ENCODE data around the gene TBL1XR1. TPM values are rescaled to one million over a fixed set of nuclear protein-coding genes. Genes with fewer than 3 reads are reported as not detected.

Gene TBL1XR1
- total RNA-seq, 4 donors from 2014 or later: 58.5 to 106 (median 77.9) TPM

DNA sequence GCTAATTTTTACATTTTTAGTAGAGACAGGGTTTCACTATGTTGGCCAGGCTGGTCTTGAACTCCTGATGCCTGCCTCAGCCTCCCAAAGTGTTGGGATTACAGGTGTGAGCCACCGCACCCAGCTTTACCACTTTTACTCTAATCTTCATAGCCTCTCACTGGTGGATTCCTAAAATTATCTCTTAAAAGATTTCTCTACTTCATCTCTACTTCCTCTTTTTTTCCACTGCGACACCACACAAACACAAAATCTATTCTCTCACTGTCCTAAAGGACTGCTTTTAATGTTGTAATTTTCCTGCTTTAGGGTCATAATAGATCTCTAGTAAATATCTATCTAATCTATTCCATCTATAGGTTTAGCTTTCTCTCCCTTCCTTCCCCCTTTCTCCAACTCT lies 34.0 kb upstream of the TBL1XR1 start:
- DNase-seq (ENCODE audit: low spot score) (no peak), ATAC-seq (ENCODE audit: low FRiP score) (no peak)
- TF ChIP-seq, protein P1, sequence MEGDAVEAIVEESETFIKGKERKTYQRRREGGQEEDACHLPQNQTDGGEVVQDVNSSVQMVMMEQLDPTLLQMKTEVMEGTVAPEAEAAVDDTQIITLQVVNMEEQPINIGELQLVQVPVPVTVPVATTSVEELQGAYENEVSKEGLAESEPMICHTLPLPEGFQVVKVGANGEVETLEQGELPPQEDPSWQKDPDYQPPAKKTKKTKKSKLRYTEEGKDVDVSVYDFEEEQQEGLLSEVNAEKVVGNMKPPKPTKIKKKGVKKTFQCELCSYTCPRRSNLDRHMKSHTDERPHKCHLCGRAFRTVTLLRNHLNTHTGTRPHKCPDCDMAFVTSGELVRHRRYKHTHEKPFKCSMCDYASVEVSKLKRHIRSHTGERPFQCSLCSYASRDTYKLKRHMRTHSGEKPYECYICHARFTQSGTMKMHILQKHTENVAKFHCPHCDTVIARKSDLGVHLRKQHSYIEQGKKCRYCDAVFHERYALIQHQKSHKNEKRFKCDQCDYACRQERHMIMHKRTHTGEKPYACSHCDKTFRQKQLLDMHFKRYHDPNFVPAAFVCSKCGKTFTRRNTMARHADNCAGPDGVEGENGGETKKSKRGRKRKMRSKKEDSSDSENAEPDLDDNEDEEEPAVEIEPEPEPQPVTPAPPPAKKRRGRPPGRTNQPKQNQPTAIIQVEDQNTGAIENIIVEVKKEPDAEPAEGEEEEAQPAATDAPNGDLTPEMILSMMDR (IDR thresholded peaks at IDR 0.05): no peak

DNA sequence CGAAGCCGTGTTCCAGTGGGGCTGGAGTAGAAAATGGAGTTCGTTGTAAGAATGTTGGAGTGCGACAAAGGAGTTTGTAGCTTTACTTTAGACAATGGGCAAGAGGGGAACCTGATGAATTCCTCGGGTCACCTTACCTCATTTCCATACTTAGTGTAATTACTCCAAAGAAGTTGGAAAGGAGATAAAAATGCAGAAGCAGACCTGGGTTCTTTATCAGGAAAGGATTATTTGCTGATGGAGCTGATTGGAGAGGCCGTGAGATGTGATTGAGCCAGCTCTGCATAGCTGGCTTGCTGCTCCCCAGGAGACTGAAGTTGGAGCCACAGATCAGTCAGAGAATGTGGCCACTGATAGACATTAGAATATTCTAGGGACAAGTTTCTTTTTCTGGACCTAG lies 33.4 kb upstream of the TBL1XR1 start:
- no peak for DNase-seq (ENCODE audit: low spot score)
- ATAC-seq (ENCODE audit: low FRiP score): no peak
- TF ChIP-seq, protein P1 (IDR thresholded peaks at IDR 0.05): no peak

DNA sequence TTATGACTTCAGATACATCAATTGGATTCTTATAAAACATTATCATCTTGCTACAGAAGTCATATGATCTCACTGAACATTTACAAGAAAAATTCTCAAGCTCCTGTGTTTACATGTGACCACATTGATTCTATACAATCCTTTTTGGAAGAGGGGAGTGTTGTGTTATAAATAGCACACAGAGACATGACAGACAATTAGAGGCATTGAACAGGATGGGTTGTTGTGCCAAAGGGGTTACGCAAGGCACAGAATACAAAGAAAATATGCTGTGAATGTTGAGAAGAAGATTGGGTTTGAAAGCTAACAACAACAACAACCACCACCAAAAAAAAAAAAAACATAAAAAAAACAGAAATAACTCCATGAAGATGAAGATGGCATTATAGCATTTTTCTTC lies 32.5 kb upstream of the TBL1XR1 start:
- TF ChIP-seq, protein P1 (IDR thresholded peaks at IDR 0.05): no peak
- ATAC-seq (ENCODE audit: low FRiP score) (no peak), DNase-seq (ENCODE audit: low spot score) (no peak)

DNA sequence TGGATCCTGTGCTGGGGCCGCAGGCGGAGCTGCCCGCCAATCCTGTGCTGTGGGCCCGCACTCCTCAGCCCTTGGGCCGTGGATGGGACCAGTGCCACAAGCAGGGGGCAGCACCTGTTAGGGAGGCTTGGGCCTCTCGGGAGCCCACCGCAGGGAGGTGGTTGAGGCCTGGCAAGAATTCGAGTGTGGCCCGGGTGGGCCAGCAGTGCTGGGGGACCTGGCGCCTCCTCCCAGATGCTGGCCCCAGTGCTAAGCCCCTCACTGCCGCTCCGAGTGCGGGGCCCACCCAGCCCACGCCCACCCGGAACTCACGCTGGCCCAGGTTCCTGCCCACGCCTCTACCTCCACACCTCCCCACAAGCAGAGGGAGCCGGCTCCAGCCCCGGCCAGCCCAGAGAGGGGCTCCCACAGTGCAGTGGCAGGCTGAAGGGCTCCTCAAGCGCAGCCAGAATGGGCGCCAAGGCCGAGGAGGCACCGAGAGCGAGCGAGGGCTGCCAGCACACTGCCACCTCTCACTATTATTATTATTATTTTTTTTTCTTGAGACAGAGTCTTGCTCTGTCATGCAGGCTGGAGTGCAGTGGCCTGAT lies 31.4 kb upstream of the TBL1XR1 start:
- TF ChIP-seq, protein P1 (IDR thresholded peaks at IDR 0.05): no peak
- ATAC-seq (ENCODE audit: low FRiP score) (no peak), DNase-seq (ENCODE audit: low spot score) (no peak)

DNA sequence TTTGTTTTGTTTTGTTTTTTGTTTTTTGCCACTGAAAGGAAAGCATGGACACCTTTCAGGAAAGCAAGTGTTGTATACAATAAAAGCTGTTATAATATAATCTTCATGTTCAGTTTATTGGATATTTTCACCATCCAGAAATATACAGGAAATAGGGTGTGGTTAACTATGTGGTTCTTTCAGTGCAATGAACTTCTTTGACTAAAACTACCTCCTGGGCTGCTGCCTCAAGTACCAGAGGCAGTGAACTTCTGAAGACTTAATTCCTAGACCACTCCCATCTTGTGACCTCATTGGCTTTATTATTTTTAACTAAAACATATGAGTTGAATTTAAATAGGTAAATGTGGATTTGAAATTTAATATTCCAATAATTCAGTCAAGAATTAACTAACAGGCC lies 27.1 kb upstream of the TBL1XR1 start:
- ATAC-seq (ENCODE audit: low FRiP score): no peak
- DNase-seq (ENCODE audit: low spot score): no peak
- TF ChIP-seq, protein P1 (IDR thresholded peaks at IDR 0.05): no peak

DNA sequence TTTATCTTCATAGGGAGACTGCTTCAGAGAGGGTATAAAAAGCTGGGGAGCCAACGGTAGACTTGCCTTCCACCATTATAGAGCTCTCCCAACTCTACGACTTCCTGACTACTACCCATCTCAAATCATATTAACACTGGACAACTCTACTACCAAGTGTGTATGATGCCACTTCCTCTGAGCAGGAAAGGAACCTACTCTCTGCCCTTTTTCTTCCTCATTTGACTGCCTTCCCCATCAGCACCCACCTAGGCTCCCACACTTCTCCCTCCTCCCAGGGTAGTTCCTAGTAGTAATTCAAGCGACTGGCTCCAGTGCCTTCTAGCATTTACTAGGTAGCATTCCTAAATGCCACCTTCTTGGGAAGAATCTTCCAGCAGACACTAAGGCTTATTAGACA lies 24.5 kb upstream of the TBL1XR1 start:
- DNase-seq (ENCODE audit: low spot score) (no peak), ATAC-seq (ENCODE audit: low FRiP score) (no peak)
- TF ChIP-seq, protein P1 (IDR thresholded peaks at IDR 0.05): no peak

DNA sequence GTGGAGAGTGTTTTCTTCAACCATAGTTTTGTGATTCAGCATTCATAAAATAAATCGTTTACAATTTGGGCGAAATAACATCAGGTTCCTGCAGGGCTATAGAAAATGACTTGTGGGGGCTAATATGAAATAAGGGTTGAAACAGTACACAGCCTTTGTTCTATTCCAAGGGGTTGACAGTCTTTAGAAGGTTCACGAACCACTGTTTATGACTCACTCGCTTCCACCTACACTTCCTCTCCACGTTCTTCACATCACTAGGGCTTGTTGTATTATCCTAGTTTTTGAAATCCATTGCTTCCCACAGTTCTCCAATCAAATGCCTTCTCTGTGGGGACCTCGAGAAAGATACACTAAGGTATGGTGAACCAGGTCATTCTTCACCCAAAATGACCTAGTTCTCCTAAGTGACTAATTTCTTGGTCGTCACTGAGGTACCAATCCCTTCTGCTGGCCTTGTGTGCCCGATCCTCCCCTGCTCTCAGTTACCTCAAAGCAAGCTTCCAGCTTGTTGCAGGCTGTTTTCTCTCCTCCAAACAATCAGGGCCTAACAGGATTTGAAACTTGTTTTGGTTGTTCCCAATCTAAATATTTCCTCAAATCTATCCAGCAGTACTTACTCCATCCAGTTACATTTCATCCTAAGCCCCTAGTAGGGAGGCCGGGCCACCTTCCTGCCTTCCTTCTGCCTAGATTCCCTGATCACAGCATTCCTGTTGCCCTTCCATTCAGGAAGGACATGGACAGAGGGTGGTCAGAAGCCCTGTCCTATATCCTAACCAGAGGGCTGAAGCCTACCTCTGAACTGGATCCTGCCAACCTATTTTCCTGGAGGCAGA lies 23.1 kb upstream of the TBL1XR1 start:
- ATAC-seq (ENCODE audit: low FRiP score) (no peak), DNase-seq (ENCODE audit: low spot score) (no peak)
- TF ChIP-seq, protein P1 (IDR thresholded peaks at IDR 0.05): no peak

All from omental fat pad (tissue), 4 donors.